Type B pancreatic cell (in vitro differentiated cells): Measurements from ENCODE around the gene POLN. TPM values are rescaled to one million over a fixed set of nuclear protein-coding genes. Genes with fewer than 3 reads are reported as not detected.

Source experiments
- DNase-seq: peaks from one replicate; pipeline ENCODE4 v3.0.0; 2021; ENCODE audit warnings: mixed read lengths; ENCODE audit not compliant: unreplicated experiment; ENCODE audit errors: extremely low spot score
- H3K27ac Mint-ChIP-seq: 2 replicates; pipeline ENCODE4 v1.8.0; 2021; ENCODE audit warnings: mild to moderate bottlenecking, mixed read lengths
- H3K27me3 Mint-ChIP-seq: 2 replicates; pipeline ENCODE4 v1.8.0; 2021; ENCODE audit warnings: mixed read lengths
- H3K36me3 Mint-ChIP-seq: 2 replicates; pipeline ENCODE4 v1.8.0; 2021; ENCODE audit warnings: mixed read lengths
- H3K4me1 Mint-ChIP-seq: one replicate; pipeline ENCODE4 v1.8.0; 2021; ENCODE audit warnings: mixed read lengths; ENCODE audit not compliant: unreplicated experiment
- H3K4me3 Mint-ChIP-seq: 2 replicates; pipeline ENCODE4 v1.8.0; 2021; ENCODE audit warnings: mild to moderate bottlenecking, mixed read lengths
- H3K9me3 Mint-ChIP-seq: 2 replicates; pipeline ENCODE4 v1.8.0; 2021; ENCODE audit warnings: mixed read lengths
- CTCF ChIP-seq: fragments of 200-600 bp; sonication (generic); conservative IDR thresholded peaks from 2 replicates; pipeline ENCODE4 v1.5.0; 2021; ENCODE audit warnings: antibody characterized with exemption, mild to moderate bottlenecking
- total RNA-seq: library from RNA; stranded (reverse); gene quantifications from 2 replicates; pipeline ENCODE4 v1.2.1, GENCODE V29; 2021; ENCODE audit warnings: low replicate concordance

The POLN gene
- total RNA-seq, 1 donor from 2014 or later, result 4.1 TPM

- TF ChIP-seq CTCF, result no peak
- no peak overlapping the region for H3K27ac Mint-ChIP-seq
- no peaks in the 10 kb centered on the region for H3K4me1 Mint-ChIP-seq
- no peak overlapping the region for H3K4me3 Mint-ChIP-seq
- no peak for DNase-seq
- H3K36me3 Mint-ChIP-seq, result no peaks in the 10 kb centered on the region
- peaks cover 6% of the 10 kb centered on the region for H3K9me3 Mint-ChIP-seq
- H3K27me3 Mint-ChIP-seq, result no peaks in the 10 kb centered on the region
Measured at GRCh38 chr4:2102045-2102883, 139.7 kb downstream of the POLN start.

DNA sequence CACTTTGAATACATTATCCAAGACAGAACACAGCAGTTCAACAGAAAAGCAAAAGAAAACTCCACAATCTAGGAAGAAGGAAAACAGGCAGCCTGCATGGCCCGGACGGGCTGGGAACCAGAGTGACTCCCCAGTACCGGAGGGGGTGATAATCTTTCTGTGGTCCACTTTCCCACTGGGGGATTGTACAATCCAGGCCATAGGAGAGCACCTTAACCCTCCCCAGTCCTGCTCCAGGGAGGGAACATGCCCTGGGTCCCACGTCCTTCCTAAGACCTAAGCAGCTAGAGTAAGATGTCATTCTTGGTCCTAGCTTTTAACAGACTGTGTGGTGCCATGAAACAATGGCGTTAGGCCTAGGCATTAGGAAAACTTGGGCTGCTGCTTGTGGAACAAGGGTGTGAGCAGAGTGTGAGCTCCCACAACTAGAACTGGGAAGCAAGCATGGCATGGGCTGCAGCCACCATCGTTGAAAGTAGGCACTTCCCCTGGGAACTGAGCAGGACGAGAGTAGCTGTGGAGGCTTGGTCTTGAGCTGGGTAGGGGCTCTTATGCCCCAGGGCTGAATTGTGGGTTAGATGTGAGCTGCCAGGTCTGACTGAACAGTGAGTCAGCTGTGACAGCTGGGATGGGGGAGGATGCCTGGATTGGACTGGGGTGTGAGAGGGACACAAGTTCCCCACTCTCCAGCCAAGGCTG, 140.4 kb downstream of the POLN start:
- no peak overlapping the region for H3K27ac Mint-ChIP-seq
- H3K27me3 Mint-ChIP-seq, result no peaks in the 10 kb centered on the region
- peaks cover 10% of the 10 kb centered on the region for H3K9me3 Mint-ChIP-seq
- H3K4me3 Mint-ChIP-seq, result no peak overlapping the region
- no peaks in the 10 kb centered on the region for H3K4me1 Mint-ChIP-seq
- H3K36me3 Mint-ChIP-seq, result no peaks in the 10 kb centered on the region
- TF ChIP-seq CTCF, result no peak
- DNase-seq, result no peak

GRCh38 chr4:2096073-2096609, 145.8 kb downstream of the POLN start:
- peaks cover under 1% of the 10 kb centered on the region for H3K27me3 Mint-ChIP-seq
- DNase-seq, result peak; percentile 50
- H3K4me1 Mint-ChIP-seq, result peaks cover 3% of the 10 kb centered on the region
- no peak overlapping the region for H3K27ac Mint-ChIP-seq
- peaks cover 5% of the 10 kb centered on the region for H3K9me3 Mint-ChIP-seq
- no peak for TF ChIP-seq CTCF
- no peaks in the 10 kb centered on the region for H3K36me3 Mint-ChIP-seq
- H3K4me3 Mint-ChIP-seq, result no peak overlapping the region

- no peaks in the 10 kb centered on the region for H3K36me3 Mint-ChIP-seq
- peak; percentile 57 for DNase-seq
- no peak for TF ChIP-seq CTCF
- peaks cover 5% of the 10 kb centered on the region for H3K9me3 Mint-ChIP-seq
- H3K27me3 Mint-ChIP-seq, result peaks cover 7% of the 10 kb centered on the region
- H3K4me3 Mint-ChIP-seq, result no peak overlapping the region
- peaks cover 3% of the 10 kb centered on the region for H3K4me1 Mint-ChIP-seq
- H3K27ac Mint-ChIP-seq, result no peak overlapping the region
Measured at GRCh38 chr4:2095236-2096072, 146.5 kb downstream of the POLN start.

DNA sequence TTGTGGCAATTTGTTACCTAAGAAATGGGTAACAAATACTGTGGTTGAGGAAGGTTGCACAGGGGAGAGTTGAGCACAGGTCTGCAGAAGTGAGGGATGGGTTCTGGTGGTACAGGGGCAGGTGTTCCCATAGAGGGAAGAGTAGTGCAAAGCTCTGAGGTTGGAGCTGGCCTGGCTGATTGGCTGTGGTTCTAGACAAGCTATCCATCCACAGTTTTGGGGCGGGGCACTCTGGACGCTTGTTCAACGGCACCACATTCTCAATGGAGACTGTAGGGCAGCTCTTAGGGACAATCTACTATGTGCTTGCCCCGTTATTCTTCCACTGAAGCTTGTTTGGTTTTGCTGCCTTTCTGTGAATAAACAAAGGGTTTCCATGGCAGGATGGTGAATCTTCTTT, 147.4 kb downstream of the POLN start:
- TF ChIP-seq CTCF, result no peak
- Mint-ChIP-seq H3K36me3 (no peaks in the 10 kb centered on the region), H3K4me3 (no peak overlapping the region), H3K9me3 (peaks cover 5% of the 10 kb centered on the region), H3K4me1 (peaks cover 3% of the 10 kb centered on the region), H3K27ac (no peak overlapping the region), H3K27me3 (peaks cover 11% of the 10 kb centered on the region)
- peak; percentile 50 for DNase-seq
